Stimulated activated naive CD8-positive, alpha-beta T cell treated with anti-CD3 and anti-CD28 coated beads, Interleukin-15, amount 100 ng/mL, for 72 hours (primary cell): ENCODE results near the gene FUT8.

ENCODE experiments used
- ATAC-seq: fragments of 150-1000 bp; cut with Tn5 transposase; 2 replicates; pipeline ENCODE4 v1.10.0; 2021; ENCODE audit warnings: mild to moderate bottlenecking, moderate library complexity
- DNase-seq, 2 donors: peaks; one replicate each; pipeline ENCODE4 v3.0.0; 2021 to 2022
- H3K27ac Mint-ChIP-seq, 2 donors: one replicate each; pipeline ENCODE4 v1.8.0; 2022; ENCODE audit warnings: mild to moderate bottlenecking in 2 of 2, mixed read lengths in 2 of 2, moderate library complexity in 2 of 2
- H3K27me3 Mint-ChIP-seq: one replicate; pipeline ENCODE4 v1.8.0; 2022; ENCODE audit warnings: mixed read lengths
- H3K4me1 Mint-ChIP-seq: one replicate; pipeline ENCODE4 v1.8.0; 2022; ENCODE audit warnings: mild to moderate bottlenecking, mixed read lengths
- H3K4me3 Mint-ChIP-seq, 2 donors: one replicate each; pipeline ENCODE4 v1.8.0; 2022; ENCODE audit warnings: mild to moderate bottlenecking in 2 of 2, mixed read lengths in 2 of 2, moderate library complexity in 1 of 2
- H3K9me3 Mint-ChIP-seq, 2 donors: one replicate each; pipeline ENCODE4 v1.8.0; 2022; ENCODE audit warnings: mixed read lengths in 2 of 2

FUT8 gene

GRCh38 chr14:65431245-65431644 is 18.7 kb downstream of the FUT8 start:
- no peak overlapping the region for H3K4me3 Mint-ChIP-seq
- H3K27me3 Mint-ChIP-seq = no peaks in the 10 kb centered on the region
- H3K27ac Mint-ChIP-seq = no peak overlapping the region
- peaks cover 0 to 3% of the 10 kb centered on the region in 2 donors for H3K9me3 Mint-ChIP-seq
- H3K4me1 Mint-ChIP-seq = peaks cover 55% of the 10 kb centered on the region
- no peak for DNase-seq
- no peak for ATAC-seq

GRCh38 chr14:65431951-65432350 is 19.4 kb downstream of the FUT8 start:
- ATAC-seq (no peak), DNase-seq (no peak)
- no peak overlapping the region for H3K27ac Mint-ChIP-seq
- H3K4me1 Mint-ChIP-seq = peaks cover 56% of the 10 kb centered on the region
- no peak overlapping the region for H3K4me3 Mint-ChIP-seq
- no peaks in the 10 kb centered on the region for H3K27me3 Mint-ChIP-seq
- H3K9me3 Mint-ChIP-seq = peaks cover 0 to 3% of the 10 kb centered on the region in 2 donors

GRCh38 chr14:65432361-65432948 is 19.9 kb downstream of the FUT8 start:
- peaks cover 0 to 3% of the 10 kb centered on the region in 2 donors for H3K9me3 Mint-ChIP-seq
- no peak for ATAC-seq
- no peak overlapping the region for H3K27ac Mint-ChIP-seq
- DNase-seq = no peak
- no peak overlapping the region for H3K4me3 Mint-ChIP-seq
- H3K4me1 Mint-ChIP-seq = peaks cover 61% of the 10 kb centered on the region
- no peaks in the 10 kb centered on the region for H3K27me3 Mint-ChIP-seq

- Mint-ChIP-seq H3K9me3 (peaks cover 0 to 3% of the 10 kb centered on the region in 2 donors), H3K4me3 (no peak overlapping the region), H3K27ac (no peak overlapping the region), H3K27me3 (no peaks in the 10 kb centered on the region), H3K4me1 (peaks cover 65% of the 10 kb centered on the region)
- DNase-seq (no peak), ATAC-seq (no peak)
These were observed 20.6 kb downstream of the FUT8 start for GRCh38 chr14:65433157-65433556.

- H3K4me1 Mint-ChIP-seq = peaks cover 65% of the 10 kb centered on the region
- no peak for DNase-seq
- H3K27ac Mint-ChIP-seq = peak overlapping the region in 1 of 2 donors; percentile 70
These were observed 21.1 kb downstream of the FUT8 start for GRCh38 chr14:65433646-65434045.

GRCh38 chr14:65434216-65434850 is 21.8 kb downstream of the FUT8 start:
- peaks cover 64% of the 10 kb centered on the region for H3K4me1 Mint-ChIP-seq

More at GRCh38 chr14:65433646-65434045, 21.1 kb downstream of the FUT8 start:
- peak overlapping the region in 1 of 2 donors; percentile 9 for H3K4me3 Mint-ChIP-seq
- no peak for ATAC-seq
- no peaks in the 10 kb centered on the region for H3K27me3 Mint-ChIP-seq
- peaks cover 0 to 3% of the 10 kb centered on the region in 2 donors for H3K9me3 Mint-ChIP-seq

GRCh38 chr14:65438266-65438933 is 25.9 kb downstream of the FUT8 start:
- no peaks in the 10 kb centered on the region for H3K27me3 Mint-ChIP-seq
- DNase-seq (no peak), ATAC-seq (peak; percentile 80)
- H3K9me3 Mint-ChIP-seq = peaks cover 0 to 7% of the 10 kb centered on the region in 2 donors
- peak overlapping the region; percentile 53 to 62 for H3K4me3 Mint-ChIP-seq
- peak overlapping the region; percentile 16 to 88 for H3K27ac Mint-ChIP-seq
- H3K4me1 Mint-ChIP-seq = peaks cover 46% of the 10 kb centered on the region

More at GRCh38 chr14:65434216-65434850, 21.8 kb downstream of the FUT8 start:
- H3K4me3 Mint-ChIP-seq = no peak overlapping the region
- no peaks in the 10 kb centered on the region for H3K27me3 Mint-ChIP-seq
- H3K9me3 Mint-ChIP-seq = peaks cover 0 to 3% of the 10 kb centered on the region in 2 donors
- ATAC-seq (no peak), DNase-seq (no peak)
- H3K27ac Mint-ChIP-seq = no peak overlapping the region

- peaks cover 46% of the 10 kb centered on the region for H3K4me1 Mint-ChIP-seq
- H3K4me3 Mint-ChIP-seq = peak overlapping the region in 1 of 2 donors; percentile 62
- DNase-seq = no peak
- no peak for ATAC-seq
- no peak overlapping the region for H3K27ac Mint-ChIP-seq
- H3K27me3 Mint-ChIP-seq = no peaks in the 10 kb centered on the region
- H3K9me3 Mint-ChIP-seq = peaks cover 0 to 7% of the 10 kb centered on the region in 2 donors
These were observed 26.6 kb downstream of the FUT8 start for GRCh38 chr14:65439117-65439516.

GRCh38 chr14:65440230-65440629 is 27.7 kb downstream of the FUT8 start:
- Mint-ChIP-seq H3K9me3 (peaks cover 0 to 4% of the 10 kb centered on the region in 2 donors), H3K4me3 (no peak overlapping the region), H3K4me1 (peaks cover 53% of the 10 kb centered on the region), H3K27ac (no peak overlapping the region), H3K27me3 (no peaks in the 10 kb centered on the region)
- ATAC-seq (no peak), DNase-seq (no peak)

GRCh38 chr14:65444230-65444629 is 31.7 kb downstream of the FUT8 start:
- DNase-seq = no peak
- peak; percentile 95 for ATAC-seq
- peak overlapping the region in 1 of 2 donors; percentile 28 for H3K27ac Mint-ChIP-seq
- no peaks in the 10 kb centered on the region for H3K27me3 Mint-ChIP-seq
- H3K9me3 Mint-ChIP-seq = peaks cover 0 to 4% of the 10 kb centered on the region in 2 donors
- peak overlapping the region; percentile 12 to 13 for H3K4me3 Mint-ChIP-seq
- H3K4me1 Mint-ChIP-seq = peaks cover 49% of the 10 kb centered on the region

- DNase-seq (no peak), ATAC-seq (no peak)
- peaks cover 4 to 11% of the 10 kb centered on the region in 2 donors for H3K9me3 Mint-ChIP-seq
- no peak overlapping the region for H3K27ac Mint-ChIP-seq
- H3K4me1 Mint-ChIP-seq = peaks cover 58% of the 10 kb centered on the region
- H3K27me3 Mint-ChIP-seq = no peaks in the 10 kb centered on the region
- no peak overlapping the region for H3K4me3 Mint-ChIP-seq
These were observed 33.6 kb downstream of the FUT8 start for GRCh38 chr14:65446159-65446558.

GRCh38 chr14:65449647-65450046 is 37.1 kb downstream of the FUT8 start:
- H3K27ac Mint-ChIP-seq = no peak overlapping the region
- no peaks in the 10 kb centered on the region for H3K27me3 Mint-ChIP-seq
- ATAC-seq = no peak
- no peak overlapping the region for H3K4me3 Mint-ChIP-seq
- DNase-seq = no peak
- peaks cover 66% of the 10 kb centered on the region for H3K4me1 Mint-ChIP-seq
- peaks cover 4 to 26% of the 10 kb centered on the region in 2 donors for H3K9me3 Mint-ChIP-seq

GRCh38 chr14:65453807-65454480 is 41.4 kb downstream of the FUT8 start:
- H3K27ac Mint-ChIP-seq = no peak overlapping the region
- H3K4me3 Mint-ChIP-seq = no peak overlapping the region
- peaks cover 4 to 31% of the 10 kb centered on the region in 2 donors for H3K9me3 Mint-ChIP-seq
- H3K27me3 Mint-ChIP-seq = no peaks in the 10 kb centered on the region
- ATAC-seq = no peak
- DNase-seq = no peak
- H3K4me1 Mint-ChIP-seq = peaks cover 47% of the 10 kb centered on the region

GRCh38 chr14:65456247-65456646 is 43.7 kb downstream of the FUT8 start:
- ATAC-seq (no peak), DNase-seq (no peak)
- Mint-ChIP-seq H3K27me3 (no peaks in the 10 kb centered on the region), H3K4me3 (no peak overlapping the region), H3K4me1 (peaks cover 48% of the 10 kb centered on the region), H3K27ac (no peak overlapping the region), H3K9me3 (peaks cover 0 to 20% of the 10 kb centered on the region in 2 donors)

GRCh38 chr14:65461730-65462129 is 49.2 kb downstream of the FUT8 start:
- Mint-ChIP-seq H3K9me3 (no peaks in the 10 kb centered on the region), H3K4me3 (peak overlapping the region; percentile 34 to 66), H3K4me1 (peaks cover 69% of the 10 kb centered on the region), H3K27me3 (no peaks in the 10 kb centered on the region), H3K27ac (peak overlapping the region; percentile 86 to 94)
- no peak for DNase-seq
- ATAC-seq = no peak
